ENCODE results near the gene TET3. TPM values are rescaled to one million over a fixed set of nuclear protein-coding genes. Genes with fewer than 3 reads are reported as not detected.

TET3 gene
- polyA plus RNA-seq, 2 of the 4 experiments (the other 2 are of a cell fraction) = 4.6 to 6.1 TPM

GRCh38 chr2:73947412-73948018 lies 37.2 kb upstream of the TET3 start:
- no peak; a peak in 1 of 6 replicates for ATAC-seq
- Histone ChIP-seq H3K4me3 (no peak overlapping the region), H3K27ac (no peak overlapping the region), H3K9me3 (no peaks in the 10 kb centered on the region), H3K4me1 (no peaks in the 10 kb centered on the region), H3K4me2 (no peak overlapping the region)
- DNase-seq (ENCODE audit: low read depth in 1 of 2, low spot score in 1 of 2) = no peak
- 78% methylated on average over 5 of the region's 5 CpGs for WGBS (ENCODE audit: missing lambda C conversion rate)
- ChIA-PET POLR2A (no interaction called here), CTCF (interaction anchor here (0.5 to 1.0 kb wide), 2 partner anchors 12 to 198 kb away, joined by 3 read pairs; no protein-coding TSS in a partner anchor)
- FAIRE-seq = no peak
- TF ChIP-seq NR3C1 (IDR thresholded peaks at IDR 0.05) (no peak), RCOR1 (IDR thresholded peaks at IDR 0.05; ENCODE audit: low read depth, low read length) (no peak), POLR2AphosphoS2 (conservative IDR thresholded peaks at IDR 0.05; ENCODE audit: low read length) (no peak), HDAC2 (IDR thresholded peaks at IDR 0.05) (no peak)

GRCh38 chr2:73949802-73950201 lies 34.9 kb upstream of the TET3 start:
- CTCF ChIA-PET = interaction anchor here (0.6 to 1.5 kb wide), 3 partner anchors 9 to 16 kb away, joined by 3 to 5 read pairs (median 3); no protein-coding TSS in a partner anchor
- no peak for ATAC-seq
- Histone ChIP-seq H3K4me3 (no peak overlapping the region), H3K9me3 (no peaks in the 10 kb centered on the region), H3K27ac (no peak overlapping the region), H3K4me1 (no peaks in the 10 kb centered on the region), H3K4me2 (no peak overlapping the region)
- POLR2A ChIA-PET = no interaction called here
- FAIRE-seq = no peak
- TF ChIP-seq NFE2L2 (conservative IDR thresholded peaks at IDR 0.05; ENCODE audit: low read length) (no peak), POLR2A (IDR thresholded peaks at IDR 0.05; ENCODE audit: low read length) (no peak)
- DNase-seq (ENCODE audit: low read depth in 1 of 2, low spot score in 1 of 2) = no peak

DNA sequence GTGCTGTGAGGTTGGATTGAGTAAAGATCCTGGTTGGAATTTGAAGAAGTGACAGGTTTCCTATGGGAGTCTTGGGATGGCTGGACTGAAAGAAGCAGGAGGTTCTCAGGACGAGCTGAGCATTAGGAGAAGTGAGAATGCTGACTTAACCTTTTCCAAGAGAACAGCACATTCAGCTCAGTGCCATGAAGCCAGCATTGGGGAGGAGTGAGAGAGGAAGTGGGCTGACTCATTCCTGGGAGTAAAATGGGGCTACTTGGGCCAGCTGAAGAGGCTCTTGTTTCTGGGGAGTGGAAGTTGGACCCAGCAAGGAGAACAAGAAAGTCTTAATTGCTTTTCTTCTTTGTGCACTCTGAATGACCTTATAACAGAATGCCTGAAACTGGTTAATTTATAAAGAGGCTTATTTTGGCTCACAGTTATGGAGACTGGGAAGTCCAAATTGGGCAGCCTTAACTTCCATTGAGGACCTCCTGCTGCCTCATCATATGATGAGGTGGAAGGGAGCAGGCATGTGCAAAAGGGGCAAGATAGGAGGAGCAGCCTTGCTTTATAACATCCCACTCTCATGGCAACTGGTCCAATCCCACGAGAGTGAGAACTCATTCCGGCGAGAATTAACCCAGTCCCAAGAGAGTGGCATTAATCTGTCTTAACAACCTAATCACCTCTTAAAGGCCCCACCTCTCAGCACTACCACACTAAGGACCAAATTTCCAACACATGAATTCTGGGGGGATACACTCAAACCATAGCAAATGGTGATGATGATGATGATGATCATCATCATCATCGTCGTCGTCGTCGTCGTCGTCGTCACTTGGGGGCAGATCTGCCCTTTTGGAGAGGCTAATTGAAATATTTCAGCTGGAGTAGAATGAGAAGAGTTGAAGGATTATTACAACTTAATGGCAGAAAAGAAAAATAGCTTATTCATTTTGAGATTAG lies 31.9 kb upstream of the TET3 start:
- DNase-seq (ENCODE audit: low read depth in 1 of 2, low spot score in 1 of 2) (no peak), FAIRE-seq (no peak), ATAC-seq (no peak)
- Histone ChIP-seq H3K4me1 (no peaks in the 10 kb centered on the region), H3K9me3 (no peaks in the 10 kb centered on the region), H3K4me3 (no peak overlapping the region), H3K27ac (no peak overlapping the region), H3K4me2 (no peak overlapping the region)
- CTCF ChIA-PET = interaction anchor here (0.6 to 2.6 kb wide), 7 partner anchors 13 to 199 kb away, joined by 3 to 11 read pairs (median 3); no protein-coding TSS in a partner anchor
- 94% methylated on average over 12 of the region's 12 CpGs for WGBS (ENCODE audit: missing lambda C conversion rate)
- TF ChIP-seq MAFK (IDR thresholded peaks at IDR 0.05; ENCODE audit: partially characterized antibody) = peak; percentile 35
- no peak for TF ChIP-seq RCOR1 (IDR thresholded peaks at IDR 0.05; ENCODE audit: low read depth, low read length)
- POLR2A ChIA-PET = interaction anchor here (1.2 kb wide), 1 partner anchor 26 kb away, joined by 10 read pairs; no protein-coding TSS in a partner anchor

- Histone ChIP-seq H3K4me2 (no peak overlapping the region), H3K4me1 (no peaks in the 10 kb centered on the region), H3K9me3 (no peaks in the 10 kb centered on the region), H3K4me3 (no peak overlapping the region), H3K27ac (no peak overlapping the region)
- POLR2A ChIA-PET = interaction anchor here (0.6 kb wide), 1 partner anchor 11 kb away, joined by 6 read pairs; no protein-coding TSS in a partner anchor
- CTCF ChIA-PET = interaction anchor here (0.8 to 1.4 kb wide), 3 partner anchors 12 to 195 kb away, joined by 3 to 7 read pairs (median 4); no protein-coding TSS in a partner anchor
- WGBS (ENCODE audit: missing lambda C conversion rate) = 85% methylated on average over 5 of the region's 5 CpGs
- FAIRE-seq (no peak), DNase-seq (ENCODE audit: low read depth in 1 of 2, low spot score in 1 of 2) (peak in 1 of 2 experiments; percentile 16), ATAC-seq (peak; percentile 40 to 67; a peak in 5 of 6 replicates)
- TF ChIP-seq HEYL (CRISPR knock-in tag; IDR thresholded peaks at IDR 0.05) (no peak), HOXB13 (CRISPR knock-in tag; IDR thresholded peaks at IDR 0.05; ENCODE audit: low read depth) (no peak), NFE2L2 (conservative IDR thresholded peaks at IDR 0.05; ENCODE audit: low read length) (no peak), RCOR1 (IDR thresholded peaks at IDR 0.05; ENCODE audit: low read depth, low read length) (no peak), HMGXB4 (CRISPR knock-in tag; IDR thresholded peaks at IDR 0.05; ENCODE audit: borderline replicate concordance) (no peak)
- TF ChIP-seq, protein P1, sequence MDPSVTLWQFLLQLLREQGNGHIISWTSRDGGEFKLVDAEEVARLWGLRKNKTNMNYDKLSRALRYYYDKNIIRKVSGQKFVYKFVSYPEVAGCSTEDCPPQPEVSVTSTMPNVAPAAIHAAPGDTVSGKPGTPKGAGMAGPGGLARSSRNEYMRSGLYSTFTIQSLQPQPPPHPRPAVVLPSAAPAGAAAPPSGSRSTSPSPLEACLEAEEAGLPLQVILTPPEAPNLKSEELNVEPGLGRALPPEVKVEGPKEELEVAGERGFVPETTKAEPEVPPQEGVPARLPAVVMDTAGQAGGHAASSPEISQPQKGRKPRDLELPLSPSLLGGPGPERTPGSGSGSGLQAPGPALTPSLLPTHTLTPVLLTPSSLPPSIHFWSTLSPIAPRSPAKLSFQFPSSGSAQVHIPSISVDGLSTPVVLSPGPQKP (IDR thresholded peaks at IDR 0.05; ENCODE audit: low read depth, low read length) = no peak
Measured at GRCh38 chr2:73956218-73956865, 28.4 kb upstream of the TET3 start.
